A673 (cell line): ENCODE results near the gene STARD13.

Source experiments
- CTCF ChIP-seq: fragments of 300-800, 200-600 bp; sonication (generic); conservative IDR thresholded peaks from 2 replicates; pipeline ENCODE4 v1.5.1; 2017; ENCODE audit warnings: low read depth, mild to moderate bottlenecking, antibody characterized with exemption, low read length, moderate library complexity, mixed read lengths
- EZH2 ChIP-seq: fragments of 200-600 bp; sonication (generic); IDR thresholded peaks from 2 replicates; pipeline ENCODE4 v1.6.1; 2017; ENCODE audit warnings: borderline replicate concordance, low read depth, mild to moderate bottlenecking, mixed read lengths, antibody characterized with exemption, low read length; ENCODE audit not compliant: poor library complexity, severe bottlenecking

GRCh38 chr13:33199289-33199850, 86.2 kb downstream of the STARD13 start:
- TF ChIP-seq CTCF (no peak), EZH2 (no peak)
